Stimulated activated CD8-positive, alpha-beta memory T cell treated with anti-CD3 and anti-CD28 coated beads, Interleukin-12 subunit alpha, Interleukin-12 subunit beta, amount 100 ng/mL, for 24 hours (primary cell): ENCODE data around the gene SFMBT2.
"Not testable (repeated sequence)": the region's sequence is repeated elsewhere in the genome, so short reads cannot be mapped to it uniquely, and the experiment has no call there.

Experiments used
- DNase-seq: peaks from one replicate; pipeline ENCODE4 v3.0.0-alpha.2; 2020; ENCODE audit errors: extremely low read depth

SFMBT2 gene

DNA sequence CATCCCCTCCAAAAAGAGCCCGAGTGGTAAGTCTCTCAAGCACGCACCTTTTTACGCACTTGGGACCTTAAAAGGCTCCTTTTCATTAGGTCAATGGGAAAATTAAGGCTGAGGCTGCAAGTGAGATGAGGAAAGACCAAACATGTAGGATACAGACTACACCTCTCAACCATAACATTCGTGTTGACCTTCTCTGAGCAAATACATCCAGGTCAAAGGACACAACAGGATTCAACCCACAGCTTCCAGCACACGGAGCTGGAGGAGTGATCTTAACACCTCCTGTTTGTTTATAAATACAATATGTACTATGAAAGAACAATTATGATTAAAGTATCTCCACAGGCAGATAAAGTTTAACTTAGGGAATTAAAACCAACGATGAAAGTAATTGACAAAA, 9.7 kb downstream of the SFMBT2 start:
- DNase-seq, result no peak

DNA sequence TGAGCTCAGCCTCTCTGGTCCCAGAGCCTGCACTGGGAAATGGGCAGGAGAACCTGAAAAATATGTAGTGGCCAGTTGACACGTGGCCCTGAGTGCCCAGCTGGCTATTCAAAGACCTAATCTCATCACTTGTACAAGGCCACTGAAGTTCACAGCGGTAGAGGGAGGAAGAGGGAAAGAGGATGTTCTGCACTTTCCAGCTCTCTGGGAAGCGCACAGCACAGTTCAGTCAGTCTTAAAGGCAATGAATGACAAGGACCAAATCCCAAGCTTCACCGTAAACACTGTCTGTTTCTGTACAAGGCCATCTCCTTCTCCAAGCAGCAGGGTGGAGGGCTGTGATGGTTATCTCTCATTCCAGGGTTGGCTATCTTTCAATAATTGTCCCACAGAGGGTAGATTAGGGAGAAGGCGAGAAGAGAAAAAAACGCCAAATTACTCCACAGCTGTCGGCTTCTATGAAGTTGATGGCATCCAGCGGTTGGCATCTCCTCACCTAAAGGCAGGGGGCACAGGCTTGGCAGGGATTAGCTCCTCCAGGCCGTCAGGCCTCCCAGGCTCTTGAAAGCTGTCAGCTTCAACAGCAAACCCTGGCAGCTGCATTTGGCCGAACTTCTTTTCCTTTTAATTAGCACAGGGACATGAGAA, 10.6 kb downstream of the SFMBT2 start:
- DNase-seq, result no peak

DNA sequence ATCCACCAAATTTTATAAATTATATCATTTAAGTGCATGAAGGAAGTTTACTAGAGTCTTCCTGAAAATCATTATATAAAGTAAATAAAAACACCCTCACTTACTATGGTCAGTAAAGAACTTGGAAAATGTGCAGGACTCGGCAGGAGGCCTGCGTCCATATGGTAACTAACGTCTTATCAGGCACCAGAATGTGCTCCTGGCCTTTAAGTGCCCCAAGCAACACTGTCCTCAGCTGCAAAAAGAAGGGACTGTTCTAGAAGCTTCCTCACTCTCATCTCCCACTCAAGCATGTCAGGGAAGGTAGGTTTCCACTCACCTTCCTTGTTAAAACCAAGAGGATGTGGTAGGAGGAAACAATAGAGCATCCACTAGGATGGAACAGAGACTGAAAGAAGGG, 11.3 kb downstream of the SFMBT2 start:
- DNase-seq, result no peak

DNA sequence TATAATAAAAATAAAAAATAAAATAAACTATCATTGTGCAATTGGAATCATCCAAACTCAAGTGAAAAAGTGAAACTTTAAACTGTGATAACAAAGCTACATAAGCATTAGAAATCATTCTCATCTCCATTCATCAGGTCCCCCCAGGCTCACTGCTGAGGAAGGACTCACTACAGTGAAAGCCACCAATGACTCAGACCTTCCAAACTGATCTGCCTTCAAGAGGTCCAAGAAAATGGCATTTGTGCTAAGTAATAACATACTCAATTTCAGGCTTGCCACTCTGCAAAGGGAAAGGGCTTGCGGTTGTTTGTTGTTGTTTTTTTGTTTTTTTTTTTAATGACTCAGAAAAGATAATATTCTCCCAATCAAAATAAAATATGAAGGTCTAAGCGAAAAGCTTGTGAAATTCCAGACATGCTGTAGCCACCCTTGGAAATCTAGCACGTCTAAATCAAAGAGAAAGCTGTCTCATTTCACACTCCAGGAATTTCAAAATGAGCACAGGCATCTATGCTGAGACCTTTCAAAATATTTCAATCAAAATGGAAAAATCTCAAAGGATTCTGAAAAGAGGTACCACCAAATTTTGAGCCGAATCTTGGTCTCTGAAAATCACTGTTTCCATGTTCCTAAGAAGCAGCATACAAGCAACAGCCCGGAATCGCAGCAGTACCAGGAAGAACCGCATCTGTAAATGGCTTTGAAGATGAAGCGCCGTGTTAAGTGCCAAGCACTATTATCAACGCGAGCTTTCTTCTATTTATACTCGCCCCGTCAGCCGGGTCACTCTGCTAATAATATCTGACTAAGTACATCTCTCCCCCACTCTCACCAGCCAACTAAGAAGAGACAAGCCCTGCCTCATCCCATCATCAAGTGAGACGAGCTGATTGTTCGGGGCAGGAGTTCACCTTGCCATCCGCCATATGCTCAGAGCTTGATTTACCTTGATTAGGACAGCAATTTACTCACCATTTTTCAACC, 13.5 kb downstream of the SFMBT2 start:
- DNase-seq, result no peak

DNA sequence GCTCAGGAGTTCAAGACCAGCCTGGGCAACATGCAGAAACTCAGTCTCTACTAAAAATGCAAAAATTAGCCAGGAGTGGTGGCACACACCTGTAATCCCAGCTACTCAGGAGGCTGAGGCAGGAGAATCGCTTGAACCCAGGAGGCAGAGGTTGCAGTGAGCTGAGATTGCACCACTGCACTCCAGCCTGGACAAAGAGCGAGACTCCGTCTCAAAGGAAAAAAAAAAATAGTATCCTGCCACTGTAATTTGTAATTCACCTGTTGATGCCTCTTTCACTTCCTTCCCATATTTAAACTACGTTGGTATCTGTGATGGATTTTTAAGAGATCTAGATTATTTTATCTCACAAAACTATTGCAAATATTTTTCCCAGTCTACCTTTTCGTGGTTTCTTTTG, 18.5 kb downstream of the SFMBT2 start:
- DNase-seq, result not testable (repeated sequence)

DNA sequence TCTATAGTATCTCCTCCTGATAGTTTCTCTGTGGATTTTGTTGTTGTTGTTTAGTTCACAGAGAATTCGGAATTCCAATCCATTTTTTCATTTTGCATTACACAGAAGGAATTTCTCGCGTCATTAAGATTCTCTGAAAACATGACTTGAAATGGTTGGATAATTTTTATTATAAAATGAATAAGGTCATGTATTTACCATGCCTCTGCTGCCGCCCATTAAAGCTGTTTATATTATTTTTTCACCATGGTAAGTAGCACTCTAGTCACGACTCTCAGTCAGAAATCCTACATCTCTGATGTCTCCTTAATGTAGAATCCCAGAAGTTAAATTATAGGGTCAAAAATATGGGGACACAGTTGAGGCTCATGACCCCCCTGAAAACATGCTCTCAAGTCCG, 19.1 kb downstream of the SFMBT2 start:
- DNase-seq, result no peak

DNA sequence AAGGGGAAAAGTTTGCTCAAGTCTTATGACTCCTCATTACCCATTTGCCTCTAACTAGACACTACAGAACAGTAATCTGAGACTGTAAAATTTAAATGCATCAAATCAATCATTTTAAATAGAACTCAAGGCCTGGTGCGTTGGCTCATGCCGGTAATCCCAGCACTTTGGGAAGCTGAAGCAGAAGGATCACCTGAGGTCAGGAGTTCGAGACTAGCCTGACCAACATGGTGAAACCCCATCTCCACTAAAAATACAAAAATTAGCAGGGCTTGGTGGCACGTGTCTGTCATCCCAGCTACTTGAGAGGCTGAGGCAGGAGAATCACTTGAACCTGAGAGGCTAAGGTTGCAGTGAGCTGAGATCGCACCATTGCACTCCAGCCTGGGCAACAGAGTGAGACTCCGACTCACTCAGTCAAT, 20.1 kb downstream of the SFMBT2 start:
- DNase-seq, result not testable (repeated sequence)

DNA sequence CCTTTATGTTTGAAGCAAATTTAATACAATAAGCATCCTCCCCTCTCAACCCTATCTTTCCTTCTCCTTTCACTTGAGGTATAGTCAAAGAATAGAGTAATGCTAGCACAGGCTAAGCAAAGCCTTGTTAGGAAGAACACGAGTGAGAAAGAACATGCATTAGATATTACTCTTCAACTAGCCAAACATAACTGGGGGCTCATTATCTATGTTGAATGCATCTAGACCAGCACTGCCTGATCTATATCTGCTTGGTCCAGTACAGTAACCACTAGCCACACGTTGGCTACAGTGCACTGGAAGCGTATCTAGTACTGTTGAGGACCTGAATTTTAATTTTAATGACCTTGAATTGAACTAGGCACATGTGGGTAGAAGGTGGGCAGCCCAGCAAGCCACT, 21.0 kb downstream of the SFMBT2 start:
- no peak for DNase-seq

DNA sequence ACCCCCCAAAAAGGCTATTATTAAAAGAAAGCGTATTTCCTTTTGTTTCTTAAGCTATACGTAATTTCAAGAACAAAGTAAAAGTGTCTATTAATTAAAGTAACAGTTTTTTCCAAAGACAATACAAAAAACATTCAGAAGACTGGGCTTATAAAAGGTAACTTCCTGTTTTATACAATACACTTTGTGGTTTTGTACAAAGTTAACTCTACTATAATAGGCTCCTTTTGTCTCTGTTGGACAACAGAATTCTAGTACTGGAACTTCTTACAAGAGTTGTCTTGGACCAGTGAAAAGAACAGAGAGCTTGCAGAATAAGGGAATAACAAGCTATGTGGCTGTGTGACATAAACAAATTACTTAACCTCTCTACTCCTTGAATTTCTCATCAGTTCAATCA, 21.5 kb downstream of the SFMBT2 start:
- no peak for DNase-seq

DNA sequence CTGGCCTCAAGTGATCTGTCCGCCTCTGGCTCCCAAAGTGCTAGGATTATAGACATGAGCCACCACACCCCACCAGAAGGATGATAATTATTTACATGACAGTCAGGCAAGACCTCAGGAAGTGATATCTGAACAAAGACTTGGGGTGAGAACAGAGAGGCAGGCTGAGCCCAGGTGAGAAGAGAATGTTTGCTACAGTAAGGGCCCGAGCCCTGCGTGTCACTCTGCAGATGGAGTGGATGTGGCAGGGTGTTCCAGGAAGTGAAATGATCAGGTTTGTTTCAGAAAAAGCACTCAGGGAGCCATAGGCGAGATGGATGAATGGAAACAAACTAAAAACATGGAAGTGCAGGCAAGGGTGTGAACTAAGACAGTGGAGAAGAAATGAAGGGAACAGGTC, 22.2 kb downstream of the SFMBT2 start:
- no peak for DNase-seq

DNA sequence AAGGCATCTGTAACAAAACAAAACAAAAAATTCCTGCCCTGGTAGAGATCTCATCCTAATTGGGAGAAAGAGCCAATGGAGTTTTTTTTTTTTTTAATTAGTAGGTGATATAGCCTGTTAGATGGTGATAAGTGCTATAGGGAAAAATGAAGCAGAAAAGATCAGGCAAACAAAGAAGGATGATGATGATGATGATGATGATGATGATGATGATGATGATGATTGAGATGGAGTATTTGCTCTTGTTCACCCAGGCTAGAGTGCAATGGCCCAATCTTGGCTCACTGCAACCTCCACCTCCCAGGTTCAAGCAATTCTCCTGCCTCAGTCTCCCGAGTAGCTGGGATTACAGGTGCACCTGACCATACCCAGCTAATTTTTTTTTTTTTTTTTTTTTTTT, 22.7 kb downstream of the SFMBT2 start:
- not testable (repeated sequence) for DNase-seq

DNA sequence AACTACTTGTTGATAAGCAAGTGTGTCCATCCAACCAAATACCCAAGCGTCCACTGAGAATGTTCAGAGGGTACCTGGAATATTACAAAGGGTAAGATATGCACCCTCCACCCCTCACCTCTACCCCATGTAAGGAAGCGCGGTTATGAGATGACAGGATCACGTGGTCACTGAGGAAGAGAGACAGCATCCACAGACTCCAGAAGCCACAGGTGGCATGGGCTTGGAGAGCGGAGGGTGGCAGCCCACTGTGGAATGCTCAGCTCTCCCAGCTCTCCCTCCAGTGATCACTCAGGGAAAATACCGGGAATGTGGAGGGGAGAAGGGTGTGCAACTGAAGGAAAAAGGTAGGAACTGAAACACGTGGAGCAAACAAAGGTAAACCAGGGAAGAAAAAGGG, 25.7 kb downstream of the SFMBT2 start:
- DNase-seq, result no peak

DNA sequence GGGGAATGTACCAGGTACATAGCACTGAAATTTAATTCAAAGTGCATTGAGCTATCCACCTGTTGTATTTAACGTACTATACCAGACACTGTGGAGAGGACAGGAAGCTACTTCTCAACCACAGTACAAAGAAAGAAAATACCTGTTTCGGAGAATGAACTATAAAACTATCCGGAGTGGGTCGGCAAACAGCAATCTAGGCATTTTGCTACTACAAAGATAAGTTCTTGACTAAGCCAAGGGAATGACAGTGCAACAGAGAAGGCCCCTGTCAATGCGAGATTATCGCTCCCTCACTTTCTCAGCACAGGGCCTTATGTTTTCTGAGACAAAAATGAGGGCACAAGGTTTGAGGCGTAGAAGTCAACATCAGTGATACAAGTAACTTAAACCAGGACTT, 27.4 kb downstream of the SFMBT2 start:
- no peak for DNase-seq

DNA sequence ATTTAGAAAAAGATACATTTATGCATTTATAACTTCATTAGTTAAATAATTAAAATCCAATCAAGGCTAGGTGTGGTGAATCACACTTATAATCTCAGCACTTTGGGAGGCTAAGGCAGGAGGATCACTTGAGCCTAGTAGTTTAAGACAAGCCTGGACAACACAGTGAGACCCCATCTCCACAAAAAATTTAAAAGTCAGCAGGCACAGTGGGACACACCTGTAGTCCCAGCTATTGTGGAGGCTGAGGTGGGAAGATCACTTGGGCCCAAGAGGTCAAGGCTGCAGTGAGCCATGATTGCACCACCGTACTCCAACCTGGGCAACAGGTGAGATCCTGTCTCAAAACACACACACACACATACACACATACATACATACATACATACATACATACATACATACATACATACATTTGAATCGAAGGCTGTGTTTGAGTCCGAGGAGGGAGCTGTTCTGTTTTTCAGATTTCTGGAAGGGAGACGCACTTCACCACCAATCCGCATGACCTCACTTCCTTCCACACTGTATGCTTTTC, 30.1 kb downstream of the SFMBT2 start:
- DNase-seq, result no peak

DNA sequence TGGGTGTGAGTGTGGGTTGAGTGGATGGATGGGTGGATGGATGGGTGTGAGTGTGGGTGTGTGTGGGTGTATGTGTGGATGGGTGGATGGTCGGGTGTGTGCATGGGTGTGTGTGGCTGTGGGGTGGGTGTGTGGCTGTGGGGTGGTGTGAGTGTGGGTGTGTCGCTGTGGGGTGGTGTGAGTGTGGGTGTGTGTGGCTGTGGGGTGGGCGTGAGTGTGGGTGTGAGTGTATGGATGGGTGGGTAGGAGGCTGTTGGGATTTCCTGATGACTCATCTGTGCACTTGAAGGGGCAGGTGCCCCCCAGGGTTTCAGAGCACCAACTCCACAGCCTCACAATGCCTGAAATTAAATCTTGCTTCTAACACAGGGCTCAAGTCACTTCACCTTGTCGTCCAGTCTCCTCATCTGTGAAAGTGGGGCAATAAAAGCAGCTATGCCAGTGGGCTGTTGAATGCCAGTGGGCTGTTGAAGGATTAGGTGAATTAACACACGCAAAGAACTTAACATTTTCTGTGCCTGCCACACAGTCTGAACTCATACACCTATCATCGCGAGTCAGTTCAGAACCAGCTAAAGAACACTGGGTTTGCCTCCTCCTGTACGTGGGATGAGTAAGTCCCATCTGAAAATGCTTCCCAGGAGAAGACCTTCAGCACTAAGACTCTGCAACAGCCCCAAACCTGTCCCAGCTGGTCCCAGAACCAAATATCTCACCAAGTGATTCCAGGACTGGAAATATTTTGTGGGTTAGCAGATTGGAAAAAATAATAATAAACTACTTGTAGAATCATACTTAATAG, 32.0 kb downstream of the SFMBT2 start:
- no peak for DNase-seq

DNA sequence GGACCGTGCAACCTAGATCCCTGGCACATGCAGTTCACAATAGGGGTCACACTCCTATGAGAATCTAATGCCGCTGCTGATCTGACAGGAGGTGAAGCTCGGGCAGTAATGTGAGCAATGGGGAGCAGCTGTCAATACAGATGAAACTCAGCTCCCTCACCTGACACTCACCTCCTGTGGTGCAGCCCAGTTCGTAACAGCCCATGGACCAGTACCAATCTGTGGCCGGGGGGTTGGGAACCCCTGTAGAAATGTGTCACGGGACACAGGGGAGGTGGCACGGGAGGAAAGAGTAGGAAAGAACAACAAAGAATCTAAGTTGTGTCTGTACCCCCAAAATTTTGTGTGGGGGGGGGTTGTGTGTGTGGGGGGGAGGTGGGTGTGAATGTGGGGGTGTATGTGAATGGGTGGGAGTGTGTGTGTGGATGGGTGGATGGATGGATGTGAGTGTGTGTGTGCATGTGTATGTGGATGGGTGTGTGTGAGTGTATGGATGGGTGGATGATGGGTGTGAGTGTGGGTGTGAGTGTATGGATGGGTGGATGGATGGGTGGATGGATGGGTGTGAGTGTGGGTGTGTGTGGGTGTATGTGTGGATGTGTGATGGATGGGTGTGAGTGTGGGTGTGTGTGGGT, 33.1 kb downstream of the SFMBT2 start:
- DNase-seq, result no peak

DNA sequence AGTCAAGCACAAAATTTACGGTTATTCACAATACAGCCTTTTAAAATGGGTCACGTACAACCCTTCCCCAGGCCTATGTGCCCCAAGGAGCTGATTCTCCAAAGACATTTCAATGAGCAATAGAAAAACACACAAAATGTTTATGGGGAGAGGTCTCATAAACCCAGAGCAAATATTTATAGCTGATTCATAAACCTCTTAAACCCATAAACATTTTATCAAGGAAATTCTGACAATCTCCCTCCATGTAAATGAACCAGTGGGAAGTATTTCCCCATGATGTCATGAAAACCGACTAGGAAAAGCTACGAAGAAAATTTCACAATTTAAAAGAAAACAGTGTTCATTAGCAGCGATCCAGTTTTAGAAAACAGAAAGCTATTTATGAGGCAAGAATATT, 36.0 kb downstream of the SFMBT2 start:
- DNase-seq, result no peak

DNA sequence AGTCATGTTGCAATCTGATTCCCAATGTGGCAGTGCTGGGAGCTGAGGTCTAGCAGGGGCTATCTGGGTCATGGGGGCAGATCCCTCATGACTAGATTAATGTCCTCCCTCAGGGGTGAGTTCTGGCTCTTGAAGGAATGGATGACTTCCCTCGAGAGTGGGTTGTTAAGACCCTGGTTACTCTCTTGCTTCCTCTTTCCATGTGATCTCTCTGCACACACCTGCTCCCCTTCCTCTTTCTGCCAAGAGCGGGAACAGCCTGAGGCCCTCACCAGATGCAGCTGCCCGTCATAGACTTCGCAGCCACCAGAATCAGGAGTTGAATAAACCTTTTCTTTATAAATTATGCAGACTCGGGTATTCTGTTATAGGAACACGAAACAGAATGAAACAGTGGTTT, 37.8 kb downstream of the SFMBT2 start:
- DNase-seq, result no peak

DNA sequence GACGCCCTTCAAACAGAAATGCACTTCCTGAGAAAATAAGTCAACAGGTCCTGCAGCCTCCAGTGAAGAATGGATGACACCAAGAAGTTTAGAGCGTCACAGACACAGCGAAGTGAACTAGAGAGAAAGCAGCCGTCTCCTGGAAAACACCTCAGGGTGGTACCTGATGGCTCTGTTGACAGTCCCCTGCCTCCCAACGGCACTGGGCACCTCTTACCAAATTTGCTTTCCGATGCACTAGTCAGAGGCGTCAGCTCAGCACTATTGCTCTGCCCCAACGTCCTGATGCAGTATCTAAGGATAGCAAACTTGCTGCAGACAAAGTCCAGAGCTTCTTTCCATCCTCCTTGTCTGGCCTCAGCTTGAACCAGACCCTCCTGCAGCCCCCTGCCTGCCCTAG, 38.3 kb downstream of the SFMBT2 start:
- DNase-seq, result no peak

DNA sequence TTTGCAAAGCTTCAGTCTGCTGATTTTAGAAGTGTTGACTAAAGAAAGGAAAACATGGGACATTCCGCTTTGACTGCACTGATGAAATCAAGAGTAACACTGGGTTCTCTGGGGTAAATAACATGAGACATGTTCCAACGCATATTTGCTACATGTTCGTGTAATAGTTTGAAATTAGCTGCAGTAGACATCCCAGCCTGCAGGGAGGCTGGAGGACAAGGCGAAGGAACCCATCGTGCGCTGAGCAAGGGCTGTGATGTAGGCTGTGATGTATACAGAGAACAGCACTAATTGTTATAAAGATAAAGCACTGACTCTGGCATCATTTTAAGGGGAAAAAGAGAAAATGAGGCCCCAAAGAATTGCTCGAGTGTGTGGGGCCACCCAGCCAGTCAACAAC, 40.3 kb downstream of the SFMBT2 start:
- no peak for DNase-seq

DNA sequence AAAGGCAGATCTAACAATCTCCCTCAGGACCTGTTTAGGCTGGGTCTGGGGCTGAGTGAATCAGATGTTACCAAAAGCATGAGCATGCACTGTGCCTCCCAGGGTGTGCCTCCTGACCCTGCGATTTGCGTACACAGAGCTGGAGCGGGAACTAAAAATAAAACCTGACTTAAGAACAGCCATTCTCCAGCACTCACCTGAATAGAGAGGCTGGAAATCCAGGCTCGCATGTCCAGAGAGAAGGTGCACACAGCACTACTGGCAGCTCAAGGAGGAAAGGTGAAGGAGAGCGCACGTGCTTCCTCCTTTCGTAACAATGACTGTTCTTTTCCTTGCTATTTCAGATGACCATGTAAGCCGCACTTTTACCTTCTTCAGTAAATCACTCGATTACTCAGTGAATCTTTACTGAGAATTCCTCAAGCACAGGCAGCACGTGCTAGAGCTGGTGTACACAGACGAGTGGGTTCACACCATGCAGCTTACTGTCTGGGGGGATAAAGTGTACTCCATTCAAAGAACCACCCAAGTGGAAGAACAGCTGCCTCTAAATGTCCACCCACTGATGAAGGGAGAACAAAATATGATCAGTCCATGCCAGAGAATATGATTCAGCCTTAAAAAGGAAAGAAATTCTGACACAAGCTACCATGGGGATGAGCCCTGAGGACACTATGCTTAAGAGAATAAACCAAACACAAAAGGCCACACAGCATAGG, 45.6 kb downstream of the SFMBT2 start:
- DNase-seq, result no peak
